ENCODE results near the gene TRH.

Gene TRH

DNA sequence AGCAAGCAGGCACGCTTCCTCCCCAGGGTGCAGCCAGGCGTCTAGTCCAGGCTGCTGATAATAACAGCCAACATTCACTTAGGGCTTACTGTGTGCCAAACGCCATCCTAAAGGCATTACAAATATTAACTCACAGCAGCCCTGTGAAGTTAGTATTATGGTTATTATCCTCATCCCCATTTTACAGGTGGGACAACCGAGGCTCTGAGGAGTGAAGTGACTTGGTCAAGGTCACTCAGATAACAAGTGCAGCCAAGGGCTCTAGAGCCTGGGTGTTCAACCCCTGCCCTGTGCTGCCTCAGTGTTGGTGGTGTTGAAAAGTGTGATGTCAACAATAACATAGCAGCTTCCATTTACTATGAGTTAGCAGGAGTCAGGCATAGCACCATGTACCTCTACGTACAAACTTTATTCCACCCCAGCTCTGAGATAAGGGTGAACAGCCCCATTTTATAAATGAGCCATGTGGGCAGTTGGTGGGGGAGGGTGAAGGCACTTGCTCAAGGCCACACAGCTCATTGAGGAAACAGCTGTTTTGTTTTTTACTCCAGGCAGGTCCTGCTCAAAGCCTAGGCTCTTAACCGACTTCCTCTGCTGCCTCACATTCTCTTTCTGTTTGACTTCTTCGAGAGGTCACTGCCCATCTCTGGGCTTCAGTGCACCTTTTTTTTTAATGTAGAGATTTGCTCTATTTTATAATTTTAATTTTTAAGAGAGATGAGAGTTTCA lies 24.0 kb upstream of the TRH start:
- no CpG with 5 or more reads among the region's 7 CpGs for WGBS (ENCODE audit: insufficient coverage)
- no peak overlapping the region for H3K27ac ChIP-seq (ENCODE audit: insufficient read depth in 1 of 2, low read depth in 1 of 2, low read length in 2 of 2, poor library complexity in 1 of 2, severe bottlenecking in 2 of 2)
- H3K27me3 ChIP-seq (replicated peaks in 2 of 5; ENCODE audit: control insufficient read depth in 4 of 5, insufficient read depth in 5 of 5, low read length in 4 of 5), result no peaks in the 10 kb centered on the region
- ChIA-PET POLR2A (no interaction called here), CTCF (interaction anchor here (1.2 to 2.3 kb wide), 5 partner anchors 9 to 155 kb away, joined by 3 to 14 read pairs (median 5); no protein-coding TSS in a partner anchor)
- peak in 2 of 3 donors; percentile 82 to 86 for DNase-seq
- H3K4me3 ChIP-seq (ENCODE audit: control insufficient read depth in 1 of 7, extremely low read depth in 1 of 7, insufficient read depth in 4 of 7, low read depth in 2 of 7, low read length in 6 of 7), result peak overlapping the region in 1 of 7 experiments; percentile 53
- H3K9me3 ChIP-seq (ENCODE audit: control extremely low read depth in 1 of 5, control insufficient read depth in 4 of 5, insufficient read depth in 2 of 5, low read depth in 1 of 5, low read length in 4 of 5), result peaks cover 0 to 6% (median 0%) of the 10 kb centered on the region in 5 experiments
- no peaks in the 10 kb centered on the region for H3K36me3 ChIP-seq (ENCODE audit: control insufficient read depth in 4 of 4, insufficient read depth in 4 of 4, low read length in 3 of 4)
- peaks cover 17 to 84% (median 66%) of the 10 kb centered on the region in 4 experiments for H3K4me1 ChIP-seq (ENCODE audit: control extremely low read depth in 1 of 4, control insufficient read depth in 4 of 4, insufficient read depth in 4 of 4, low read length in 3 of 4)

DNA sequence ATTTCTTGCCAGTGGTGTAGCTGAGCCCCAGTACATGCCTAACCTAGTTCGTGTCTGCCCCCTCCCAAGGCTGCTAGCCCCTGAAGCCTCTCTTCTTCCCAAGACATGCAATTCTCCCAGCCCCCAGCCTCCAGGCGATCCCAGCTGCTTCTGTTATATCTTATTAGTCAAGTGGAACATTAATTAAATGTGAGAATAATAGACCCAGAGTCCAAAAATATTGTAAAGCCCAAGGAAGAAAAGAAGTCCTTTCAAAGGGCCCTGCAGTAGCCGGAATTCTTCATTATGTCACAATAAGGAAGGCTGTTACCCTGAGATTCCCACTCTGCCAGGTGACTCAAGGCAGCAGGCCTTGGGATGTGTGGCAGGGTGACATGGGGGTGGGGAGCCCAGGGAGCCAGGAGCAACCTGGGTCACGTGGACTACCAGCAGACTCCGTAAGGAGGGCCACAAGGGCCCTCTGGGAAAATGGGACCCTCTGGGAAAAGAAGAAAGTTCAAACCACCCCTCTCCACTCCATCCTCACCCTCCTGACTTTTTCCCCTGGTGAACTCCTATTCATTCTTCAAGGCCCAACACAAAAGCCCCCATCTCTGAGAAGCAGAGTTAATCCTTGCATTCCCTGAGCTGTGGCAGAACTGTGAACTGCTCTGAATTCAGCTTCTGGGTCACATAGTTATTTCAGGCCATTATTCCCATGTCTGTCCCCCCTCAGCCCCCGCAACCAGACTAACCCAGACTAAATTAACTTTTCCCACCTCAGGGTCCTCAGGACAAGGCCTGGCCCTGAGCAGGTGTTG lies 21.8 kb upstream of the TRH start:
- POLR2A ChIA-PET, result interaction anchor here (0.6 kb wide), 1 partner anchor 71 kb away, joined by 3 read pairs; no protein-coding TSS in a partner anchor
- no peak overlapping the region for H3K4me3 ChIP-seq (ENCODE audit: control insufficient read depth in 1 of 7, extremely low read depth in 1 of 7, insufficient read depth in 4 of 7, low read depth in 2 of 7, low read length in 6 of 7)
- H3K9me3 ChIP-seq (ENCODE audit: control extremely low read depth in 1 of 5, control insufficient read depth in 4 of 5, insufficient read depth in 2 of 5, low read depth in 1 of 5, low read length in 4 of 5), result no peaks in the 10 kb centered on the region
- H3K36me3 ChIP-seq (ENCODE audit: control insufficient read depth in 4 of 4, insufficient read depth in 4 of 4, low read length in 3 of 4), result no peaks in the 10 kb centered on the region
- DNase-seq, result no peak
- no peaks in the 10 kb centered on the region for H3K27me3 ChIP-seq (replicated peaks in 2 of 5; ENCODE audit: control insufficient read depth in 4 of 5, insufficient read depth in 5 of 5, low read length in 4 of 5)
- CTCF ChIA-PET, result interaction anchor here (1.4 to 3.8 kb wide), 2 partner anchors 10 to 41 kb away, joined by 4 to 35 read pairs; no protein-coding TSS in a partner anchor
- H3K4me1 ChIP-seq (ENCODE audit: control extremely low read depth in 1 of 4, control insufficient read depth in 4 of 4, insufficient read depth in 4 of 4, low read length in 3 of 4), result peaks cover 7 to 79% (median 55%) of the 10 kb centered on the region in 4 experiments
- 100% methylated on average over 2 of the region's 6 CpGs for WGBS (ENCODE audit: insufficient coverage)
- no peak overlapping the region for H3K27ac ChIP-seq (ENCODE audit: insufficient read depth in 1 of 2, low read depth in 1 of 2, low read length in 2 of 2, poor library complexity in 1 of 2, severe bottlenecking in 2 of 2)

DNA sequence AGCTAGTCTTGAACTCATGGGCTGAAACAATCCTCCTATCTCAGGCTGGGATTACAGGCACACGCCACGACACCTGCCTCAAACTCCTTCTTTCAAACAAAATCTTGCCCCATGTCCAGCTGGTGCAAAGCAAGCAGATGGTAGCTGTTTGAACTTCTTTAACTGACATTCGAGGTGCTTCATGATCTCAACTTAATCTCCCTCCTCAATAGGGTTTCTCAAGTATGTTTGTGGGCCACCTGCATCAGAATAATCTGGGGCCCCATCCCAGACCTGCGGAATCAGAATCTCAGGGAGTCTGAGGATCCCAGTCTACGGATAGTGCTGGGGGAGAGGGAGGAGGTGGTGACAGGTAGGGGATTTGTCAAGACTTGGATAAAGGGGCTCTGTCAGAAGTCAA lies 20.9 kb upstream of the TRH start:
- Histone ChIP-seq H3K4me3 (ENCODE audit: control insufficient read depth in 1 of 7, extremely low read depth in 1 of 7, insufficient read depth in 4 of 7, low read depth in 2 of 7, low read length in 6 of 7) (no peak overlapping the region), H3K36me3 (ENCODE audit: control insufficient read depth in 4 of 4, insufficient read depth in 4 of 4, low read length in 3 of 4) (no peaks in the 10 kb centered on the region), H3K4me1 (ENCODE audit: control extremely low read depth in 1 of 4, control insufficient read depth in 4 of 4, insufficient read depth in 4 of 4, low read length in 3 of 4) (peaks cover 6 to 76% (median 52%) of the 10 kb centered on the region in 4 experiments), H3K27me3 (replicated peaks in 2 of 5; ENCODE audit: control insufficient read depth in 4 of 5, insufficient read depth in 5 of 5, low read length in 4 of 5) (no peaks in the 10 kb centered on the region), H3K9me3 (ENCODE audit: control extremely low read depth in 1 of 5, control insufficient read depth in 4 of 5, insufficient read depth in 2 of 5, low read depth in 1 of 5, low read length in 4 of 5) (no peaks in the 10 kb centered on the region), H3K27ac (ENCODE audit: insufficient read depth in 1 of 2, low read depth in 1 of 2, low read length in 2 of 2, poor library complexity in 1 of 2, severe bottlenecking in 2 of 2) (peak overlapping the region in 1 of 2 experiments; percentile 6)
- CTCF ChIA-PET, result interaction anchor here (1.1 to 3.8 kb wide), 3 partner anchors 11 to 40 kb away, joined by 4 to 35 read pairs (median 4); no protein-coding TSS in a partner anchor
- POLR2A ChIA-PET, result no interaction called here
- DNase-seq, result no peak
- 53% methylated on average over 5 of the region's 5 CpGs for WGBS (ENCODE audit: insufficient coverage)

DNA sequence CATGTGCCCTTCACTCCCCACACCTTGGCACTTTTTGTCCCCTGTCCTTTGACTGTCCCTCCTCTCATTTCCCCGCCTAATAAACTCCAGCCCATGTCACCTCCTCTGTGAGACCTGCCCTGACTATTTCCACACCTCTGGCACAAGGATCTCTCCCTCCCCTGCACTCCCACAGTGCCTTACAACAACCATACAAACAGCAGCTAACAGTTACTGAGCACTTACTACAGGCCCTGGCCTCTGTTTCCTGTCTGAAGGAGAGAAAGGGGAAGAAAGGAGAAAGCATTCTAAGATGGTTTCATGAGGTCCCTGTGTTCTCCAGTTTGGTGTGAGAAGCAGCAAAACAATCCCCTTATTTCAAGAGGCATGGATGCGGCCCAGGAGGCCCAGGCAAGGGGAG lies 20.0 kb upstream of the TRH start:
- no peak overlapping the region for H3K4me3 ChIP-seq (ENCODE audit: control insufficient read depth in 1 of 7, extremely low read depth in 1 of 7, insufficient read depth in 4 of 7, low read depth in 2 of 7, low read length in 6 of 7)
- peak in 2 of 3 donors; percentile 55 to 58 for DNase-seq
- no peak overlapping the region for H3K27ac ChIP-seq (ENCODE audit: insufficient read depth in 1 of 2, low read depth in 1 of 2, low read length in 2 of 2, poor library complexity in 1 of 2, severe bottlenecking in 2 of 2)
- H3K4me1 ChIP-seq (ENCODE audit: control extremely low read depth in 1 of 4, control insufficient read depth in 4 of 4, insufficient read depth in 4 of 4, low read length in 3 of 4), result peaks cover 6 to 68% (median 46%) of the 10 kb centered on the region in 4 experiments
- ChIA-PET CTCF (interaction anchor here (0.7 to 3.8 kb wide), 6 partner anchors 9 to 56 kb away, joined by 3 to 35 read pairs (median 4); no protein-coding TSS in a partner anchor), POLR2A (no interaction called here)
- H3K27me3 ChIP-seq (replicated peaks in 2 of 5; ENCODE audit: control insufficient read depth in 4 of 5, insufficient read depth in 5 of 5, low read length in 4 of 5), result no peaks in the 10 kb centered on the region
- WGBS (ENCODE audit: insufficient coverage), result 19% methylated on average over 2 of the region's 2 CpGs
- no peaks in the 10 kb centered on the region for H3K9me3 ChIP-seq (ENCODE audit: control extremely low read depth in 1 of 5, control insufficient read depth in 4 of 5, insufficient read depth in 2 of 5, low read depth in 1 of 5, low read length in 4 of 5)
- no peaks in the 10 kb centered on the region for H3K36me3 ChIP-seq (ENCODE audit: control insufficient read depth in 4 of 4, insufficient read depth in 4 of 4, low read length in 3 of 4)

DNA sequence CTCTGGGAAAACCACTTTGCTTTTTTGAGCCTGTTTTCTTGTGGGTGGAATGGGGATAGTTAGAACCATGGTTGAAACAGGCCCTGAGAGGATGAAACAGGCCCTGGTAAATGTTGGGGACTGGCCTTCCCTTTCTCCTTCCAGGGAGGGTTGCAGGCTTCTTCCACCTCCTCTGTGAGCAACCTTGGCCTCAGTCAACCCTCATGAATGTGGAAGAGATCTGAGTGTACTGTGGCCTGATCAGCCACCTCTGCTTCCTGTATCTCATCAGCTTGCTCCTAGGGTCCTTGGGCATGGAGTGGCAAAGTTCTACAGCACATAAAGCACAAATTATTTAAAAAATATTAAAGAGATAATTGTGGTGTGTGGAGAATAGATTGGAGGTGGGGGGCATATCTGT lies 17.6 kb upstream of the TRH start:
- no peak for DNase-seq
- CTCF ChIA-PET, result interaction anchor here (0.7 kb wide), 1 partner anchor 18 kb away, joined by 3 read pairs; no protein-coding TSS in a partner anchor
- Histone ChIP-seq H3K27ac (ENCODE audit: insufficient read depth in 1 of 2, low read depth in 1 of 2, low read length in 2 of 2, poor library complexity in 1 of 2, severe bottlenecking in 2 of 2) (no peak overlapping the region), H3K4me3 (ENCODE audit: control insufficient read depth in 1 of 7, extremely low read depth in 1 of 7, insufficient read depth in 4 of 7, low read depth in 2 of 7, low read length in 6 of 7) (no peak overlapping the region), H3K4me1 (ENCODE audit: control extremely low read depth in 1 of 4, control insufficient read depth in 4 of 4, insufficient read depth in 4 of 4, low read length in 3 of 4) (peaks cover 6 to 43% (median 27%) of the 10 kb centered on the region in 4 experiments), H3K36me3 (ENCODE audit: control insufficient read depth in 4 of 4, insufficient read depth in 4 of 4, low read length in 3 of 4) (no peaks in the 10 kb centered on the region), H3K9me3 (ENCODE audit: control extremely low read depth in 1 of 5, control insufficient read depth in 4 of 5, insufficient read depth in 2 of 5, low read depth in 1 of 5, low read length in 4 of 5) (no peaks in the 10 kb centered on the region), H3K27me3 (replicated peaks in 2 of 5; ENCODE audit: control insufficient read depth in 4 of 5, insufficient read depth in 5 of 5, low read length in 4 of 5) (no peaks in the 10 kb centered on the region)
- POLR2A ChIA-PET, result no interaction called here

DNA sequence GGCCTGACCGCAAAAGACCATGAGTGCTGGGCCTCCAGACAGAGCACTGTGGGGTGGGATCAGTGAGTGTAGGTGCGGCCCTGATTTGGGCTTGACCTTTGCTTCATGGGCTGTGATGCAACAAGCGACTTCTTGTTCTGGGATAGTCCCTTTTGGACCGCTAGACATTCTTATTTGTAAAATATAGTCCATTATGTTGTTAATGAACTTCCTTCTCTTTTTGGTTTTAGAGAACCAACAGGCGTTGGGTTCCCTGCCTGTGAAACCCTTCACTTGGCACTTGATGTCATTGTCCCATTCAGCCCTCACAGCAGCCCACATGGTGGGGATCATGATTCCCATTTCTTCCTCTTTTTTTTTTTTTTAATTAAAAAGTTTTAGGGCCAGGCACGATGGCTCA lies 15.8 kb upstream of the TRH start:
- Histone ChIP-seq H3K27ac (ENCODE audit: insufficient read depth in 1 of 2, low read depth in 1 of 2, low read length in 2 of 2, poor library complexity in 1 of 2, severe bottlenecking in 2 of 2) (no peak overlapping the region), H3K27me3 (replicated peaks in 2 of 5; ENCODE audit: control insufficient read depth in 4 of 5, insufficient read depth in 5 of 5, low read length in 4 of 5) (no peaks in the 10 kb centered on the region), H3K4me1 (ENCODE audit: control extremely low read depth in 1 of 4, control insufficient read depth in 4 of 4, insufficient read depth in 4 of 4, low read length in 3 of 4) (peaks cover 4 to 26% (median 18%) of the 10 kb centered on the region in 4 experiments), H3K9me3 (ENCODE audit: control extremely low read depth in 1 of 5, control insufficient read depth in 4 of 5, insufficient read depth in 2 of 5, low read depth in 1 of 5, low read length in 4 of 5) (no peaks in the 10 kb centered on the region), H3K36me3 (ENCODE audit: control insufficient read depth in 4 of 4, insufficient read depth in 4 of 4, low read length in 3 of 4) (peaks cover 0 to under 1% (median 0%) of the 10 kb centered on the region in 4 experiments), H3K4me3 (ENCODE audit: control insufficient read depth in 1 of 7, extremely low read depth in 1 of 7, insufficient read depth in 4 of 7, low read depth in 2 of 7, low read length in 6 of 7) (no peak overlapping the region)
- ChIA-PET CTCF (no interaction called here), POLR2A (no interaction called here)
- 10% methylated on average over 1 of the region's 6 CpGs for WGBS (ENCODE audit: insufficient coverage)
- DNase-seq, result no peak

Measured in common myeloid progenitor, CD34-positive (primary cell).